SK-N-SH treated with all-trans-retinoic acid at 6 μM for 48 hours (cell line): ENCODE results near the gene VAV3.

Experiments used
- BACH2 ChIP-seq: fragments of 250-450 bp; sonication (Bioruptor Pico); IDR thresholded peaks from 2 replicates; pipeline ENCODE4 v1.9.0; 2021; ENCODE audit warnings: mild to moderate bottlenecking, borderline replicate concordance
- ESRRG ChIP-seq: fragments of 250-450 bp; sonication (Bioruptor Pico); IDR thresholded peaks from 2 replicates; pipeline ENCODE4 v1.6.1; 2021; ENCODE audit warnings: mild to moderate bottlenecking
- GLIS3 ChIP-seq: fragments of 250-450 bp; sonication (Bioruptor Pico); IDR thresholded peaks from 2 replicates; pipeline ENCODE4 v1.5.0; 2020; ENCODE audit warnings: mild to moderate bottlenecking, moderate library complexity
- ISL1 ChIP-seq: fragments of 250-450 bp; sonication (Bioruptor Pico); IDR thresholded peaks from 2 replicates; pipeline ENCODE4 v2.1.2; 2022; ENCODE audit warnings: mild to moderate bottlenecking, moderate library complexity
- TOX ChIP-seq: fragments of 250-450 bp; sonication (Bioruptor Pico); IDR thresholded peaks from 2 replicates; pipeline ENCODE4 v1.8.0; 2021; ENCODE audit warnings: mild to moderate bottlenecking, moderate library complexity, borderline replicate concordance
- ZFP30 ChIP-seq: fragments of 450-650 bp; formaldehyde crosslinking; IDR thresholded peaks from 2 replicates; pipeline ENCODE4 v1.5.0; 2022; ENCODE audit warnings: mild to moderate bottlenecking, moderate library complexity
- TF ChIP-seq, protein P1 (sequence below): fragments of 250-450 bp; sonication (Bioruptor Pico); IDR thresholded peaks from 2 replicates; pipeline ENCODE4 v1.5.1; 2020; ENCODE audit warnings: low read depth, mild to moderate bottlenecking, moderate library complexity
- TF ChIP-seq, protein P2 (sequence below): fragments of 250-450 bp; sonication (Bioruptor Pico); IDR thresholded peaks from 2 replicates; pipeline ENCODE4 v1.8.0; 2020; ENCODE audit warnings: mild to moderate bottlenecking, moderate library complexity, borderline replicate concordance

DNA sequence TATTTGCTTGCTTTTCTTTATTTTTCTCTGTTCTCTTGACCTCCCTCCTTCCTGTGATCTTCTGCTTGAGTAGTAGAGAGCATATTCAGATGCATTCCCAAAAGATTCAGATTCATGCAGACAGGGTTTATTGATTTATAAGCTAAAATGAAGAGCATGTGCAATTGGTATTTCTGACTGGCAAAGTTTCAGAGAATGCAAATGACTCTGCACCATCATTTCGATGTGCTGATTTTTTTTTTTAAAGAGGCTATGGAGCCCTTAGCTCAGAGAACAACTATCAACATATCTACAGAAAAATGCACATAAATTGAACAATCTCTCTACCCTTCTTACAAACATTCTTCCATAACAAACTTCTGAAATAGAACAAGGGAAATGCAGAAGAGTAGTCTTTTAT, 312.0 kb downstream of the VAV3 start:
- TF ChIP-seq ISL1 (CRISPR knock-in tag) (no peak), ESRRG (CRISPR knock-in tag) (no peak), ZFP30 (CRISPR knock-in tag) (no peak), TOX (CRISPR knock-in tag) (no peak), BACH2 (CRISPR knock-in tag) (no peak), GLIS3 (CRISPR knock-in tag) (no peak)
- TF ChIP-seq, protein P1, sequence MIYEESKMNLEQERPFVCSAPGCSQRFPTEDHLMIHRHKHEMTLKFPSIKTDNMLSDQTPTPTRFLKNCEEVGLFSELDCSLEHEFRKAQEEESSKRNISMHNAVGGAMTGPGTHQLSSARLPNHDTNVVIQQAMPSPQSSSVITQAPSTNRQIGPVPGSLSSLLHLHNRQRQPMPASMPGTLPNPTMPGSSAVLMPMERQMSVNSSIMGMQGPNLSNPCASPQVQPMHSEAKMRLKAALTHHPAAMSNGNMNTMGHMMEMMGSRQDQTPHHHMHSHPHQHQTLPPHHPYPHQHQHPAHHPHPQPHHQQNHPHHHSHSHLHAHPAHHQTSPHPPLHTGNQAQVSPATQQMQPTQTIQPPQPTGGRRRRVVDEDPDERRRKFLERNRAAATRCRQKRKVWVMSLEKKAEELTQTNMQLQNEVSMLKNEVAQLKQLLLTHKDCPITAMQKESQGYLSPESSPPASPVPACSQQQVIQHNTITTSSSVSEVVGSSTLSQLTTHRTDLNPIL: no peak
- TF ChIP-seq, protein P2, sequence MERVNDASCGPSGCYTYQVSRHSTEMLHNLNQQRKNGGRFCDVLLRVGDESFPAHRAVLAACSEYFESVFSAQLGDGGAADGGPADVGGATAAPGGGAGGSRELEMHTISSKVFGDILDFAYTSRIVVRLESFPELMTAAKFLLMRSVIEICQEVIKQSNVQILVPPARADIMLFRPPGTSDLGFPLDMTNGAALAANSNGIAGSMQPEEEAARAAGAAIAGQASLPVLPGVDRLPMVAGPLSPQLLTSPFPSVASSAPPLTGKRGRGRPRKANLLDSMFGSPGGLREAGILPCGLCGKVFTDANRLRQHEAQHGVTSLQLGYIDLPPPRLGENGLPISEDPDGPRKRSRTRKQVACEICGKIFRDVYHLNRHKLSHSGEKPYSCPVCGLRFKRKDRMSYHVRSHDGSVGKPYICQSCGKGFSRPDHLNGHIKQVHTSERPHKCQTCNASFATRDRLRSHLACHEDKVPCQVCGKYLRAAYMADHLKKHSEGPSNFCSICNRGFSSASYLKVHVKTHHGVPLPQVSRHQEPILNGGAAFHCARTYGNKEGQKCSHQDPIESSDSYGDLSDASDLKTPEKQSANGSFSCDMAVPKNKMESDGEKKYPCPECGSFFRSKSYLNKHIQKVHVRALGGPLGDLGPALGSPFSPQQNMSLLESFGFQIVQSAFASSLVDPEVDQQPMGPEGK: no peak
